Neutrophil (primary cell): ENCODE results near the gene YPEL1.
"Not testable (repeated sequence)": the region's sequence is repeated elsewhere in the genome, so short reads cannot be mapped to it uniquely, and the experiment has no call there.

Experiments
- H3K27ac ChIP-seq: fragments of 200-600 bp; sonication (generic); 2 replicates; pipeline ENCODE4 v1.5.1; 2016; ENCODE audit warnings: mild to moderate bottlenecking, moderate library complexity
- H3K27me3 ChIP-seq: fragments of 200-600 bp; sonication (generic); 2 replicates; pipeline ENCODE4 v1.6.0; 2016; ENCODE audit warnings: mild to moderate bottlenecking
- H3K36me3 ChIP-seq: fragments of 200-600 bp; sonication (generic); 2 replicates; pipeline ENCODE4 v1.5.1; 2017
- H3K4me1 ChIP-seq, 2 experiments: fragments of 200-600 bp in 1 of 2; sonication (generic) in 1 of 2; 1 replicate in 1 of 2; 2 replicates in 1 of 2; pipeline versions ENCODE4 v1.5.1 to v1.6.1; 2013 to 2016; ENCODE audit warnings: low read depth in 1 of 2, low read length in 1 of 2, mild to moderate bottlenecking in 1 of 2, moderate library complexity in 1 of 2; ENCODE audit not compliant: control insufficient read depth in 1 of 2, insufficient read depth in 1 of 2
- H3K4me3 ChIP-seq, 2 experiments: fragments of 200-600 bp in 1 of 2; sonication (generic) in 1 of 2; 1 replicate in 1 of 2; 2 replicates in 1 of 2; pipeline ENCODE4 v1.5.1; 2013 to 2016; ENCODE audit warnings: low read depth in 1 of 2, low read length in 1 of 2, mild to moderate bottlenecking in 1 of 2, moderate library complexity in 1 of 2
- H3K9me3 ChIP-seq: fragments of 200-600 bp; sonication (generic); 2 replicates; pipeline ENCODE4 v1.5.1; 2016
- TF ChIP-seq, protein P1 (sequence below): fragments of 200-600 bp; sonication (generic); IDR thresholded peaks from 2 replicates; pipeline ENCODE4 v1.5.1; 2016; ENCODE audit warnings: antibody characterized with exemption

Gene YPEL1

DNA sequence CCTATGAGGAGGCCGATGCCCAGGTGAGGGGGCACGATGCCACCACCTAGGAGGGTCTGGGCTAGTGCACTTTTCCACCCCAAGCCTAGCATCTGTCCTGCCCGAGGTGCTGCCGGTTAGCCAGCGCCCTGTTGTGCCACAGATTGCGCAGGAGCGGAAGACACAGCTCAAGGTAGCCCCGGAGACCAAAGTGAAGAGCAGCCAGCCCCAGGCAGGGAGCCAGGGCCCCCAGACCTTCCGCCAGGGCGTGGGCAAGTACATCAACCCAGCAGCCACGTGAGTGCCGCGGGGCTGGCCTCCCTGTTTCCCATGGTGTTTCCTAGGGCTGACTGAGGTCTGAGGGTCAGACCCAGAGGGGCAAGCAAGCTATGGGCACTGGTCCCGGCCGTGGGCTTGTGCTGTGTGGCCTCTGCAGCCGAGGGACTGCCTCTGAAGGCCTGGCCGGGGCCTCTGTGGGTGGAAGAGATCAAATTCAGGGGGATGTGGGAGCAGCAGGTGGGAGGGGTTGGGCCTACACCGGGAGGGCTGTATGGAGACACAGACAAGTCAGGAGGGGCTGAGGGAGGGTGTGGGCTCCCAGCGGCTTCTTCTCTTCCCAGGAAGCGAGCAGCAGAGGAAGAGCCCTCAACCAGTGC, 40.7 kb downstream of the YPEL1 start:
- no peak overlapping the region for H3K4me3 ChIP-seq
- TF ChIP-seq, protein P1, sequence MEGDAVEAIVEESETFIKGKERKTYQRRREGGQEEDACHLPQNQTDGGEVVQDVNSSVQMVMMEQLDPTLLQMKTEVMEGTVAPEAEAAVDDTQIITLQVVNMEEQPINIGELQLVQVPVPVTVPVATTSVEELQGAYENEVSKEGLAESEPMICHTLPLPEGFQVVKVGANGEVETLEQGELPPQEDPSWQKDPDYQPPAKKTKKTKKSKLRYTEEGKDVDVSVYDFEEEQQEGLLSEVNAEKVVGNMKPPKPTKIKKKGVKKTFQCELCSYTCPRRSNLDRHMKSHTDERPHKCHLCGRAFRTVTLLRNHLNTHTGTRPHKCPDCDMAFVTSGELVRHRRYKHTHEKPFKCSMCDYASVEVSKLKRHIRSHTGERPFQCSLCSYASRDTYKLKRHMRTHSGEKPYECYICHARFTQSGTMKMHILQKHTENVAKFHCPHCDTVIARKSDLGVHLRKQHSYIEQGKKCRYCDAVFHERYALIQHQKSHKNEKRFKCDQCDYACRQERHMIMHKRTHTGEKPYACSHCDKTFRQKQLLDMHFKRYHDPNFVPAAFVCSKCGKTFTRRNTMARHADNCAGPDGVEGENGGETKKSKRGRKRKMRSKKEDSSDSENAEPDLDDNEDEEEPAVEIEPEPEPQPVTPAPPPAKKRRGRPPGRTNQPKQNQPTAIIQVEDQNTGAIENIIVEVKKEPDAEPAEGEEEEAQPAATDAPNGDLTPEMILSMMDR: no peak
- H3K27me3 ChIP-seq: no peaks in the 10 kb centered on the region
- no peaks in the 10 kb centered on the region for H3K4me1 ChIP-seq
- no peaks in the 10 kb centered on the region for H3K9me3 ChIP-seq
- peaks cover 97% of the 10 kb centered on the region for H3K36me3 ChIP-seq
- H3K27ac ChIP-seq: no peak overlapping the region

DNA sequence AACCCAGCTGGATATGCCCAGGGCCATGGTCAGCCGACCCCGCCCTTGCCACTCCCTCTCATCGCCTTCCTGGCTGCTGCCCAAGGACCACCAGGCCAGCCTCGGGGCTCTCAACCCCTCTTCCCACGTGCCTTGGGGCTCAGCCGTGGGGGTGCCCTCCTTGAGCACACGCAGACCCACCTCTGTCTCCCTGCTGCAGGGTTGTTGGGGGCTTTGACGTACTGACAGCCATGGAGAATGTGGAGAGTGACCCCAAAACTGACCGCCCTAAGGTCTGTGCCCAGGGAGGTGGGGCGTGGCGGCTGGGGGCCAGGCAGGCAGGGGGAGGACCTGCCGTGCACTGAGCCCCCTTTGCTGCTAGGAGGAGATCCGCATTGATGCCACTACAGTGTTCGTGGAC, 41.2 kb downstream of the YPEL1 start:
- H3K27ac ChIP-seq: no peak overlapping the region
- H3K4me3 ChIP-seq: no peak overlapping the region
- TF ChIP-seq, protein P1: no peak
- no peaks in the 10 kb centered on the region for H3K4me1 ChIP-seq
- no peaks in the 10 kb centered on the region for H3K27me3 ChIP-seq
- peaks cover 97% of the 10 kb centered on the region for H3K36me3 ChIP-seq
- no peaks in the 10 kb centered on the region for H3K9me3 ChIP-seq

DNA sequence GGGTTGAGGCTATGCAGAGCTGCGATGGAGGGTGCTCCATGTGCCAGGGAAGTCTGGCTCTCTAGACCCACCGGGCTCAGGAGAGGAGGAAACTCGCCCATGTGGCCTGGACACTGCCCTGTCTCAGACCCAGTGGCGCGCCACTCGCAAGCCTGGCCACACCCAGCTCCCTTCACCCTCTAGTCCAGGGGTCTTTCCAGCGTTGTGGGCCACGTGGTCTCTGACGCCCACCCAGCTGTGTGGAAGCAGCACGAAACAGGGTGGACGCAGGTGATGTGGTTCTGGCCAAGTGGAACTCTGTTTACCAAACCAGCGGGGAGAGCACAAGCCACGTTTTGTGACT, 41.6 kb downstream of the YPEL1 start:
- H3K27me3 ChIP-seq: no peaks in the 10 kb centered on the region
- TF ChIP-seq, protein P1: no peak
- peaks cover 96% of the 10 kb centered on the region for H3K36me3 ChIP-seq

GRCh38 chr22:21693333-21693998, 42.1 kb downstream of the YPEL1 start:
- H3K4me3 ChIP-seq: no peak overlapping the region
- H3K27ac ChIP-seq: no peak overlapping the region
- no peaks in the 10 kb centered on the region for H3K9me3 ChIP-seq
- TF ChIP-seq, protein P1: no peak
- no peaks in the 10 kb centered on the region for H3K27me3 ChIP-seq
- H3K4me1 ChIP-seq: no peaks in the 10 kb centered on the region
- peaks cover 96% of the 10 kb centered on the region for H3K36me3 ChIP-seq

More for the DNA sequence above, 41.6 kb downstream of the YPEL1 start:
- H3K4me1 ChIP-seq: no peaks in the 10 kb centered on the region
- H3K9me3 ChIP-seq: no peaks in the 10 kb centered on the region
- H3K4me3 ChIP-seq: no peak overlapping the region
- no peak overlapping the region for H3K27ac ChIP-seq

DNA sequence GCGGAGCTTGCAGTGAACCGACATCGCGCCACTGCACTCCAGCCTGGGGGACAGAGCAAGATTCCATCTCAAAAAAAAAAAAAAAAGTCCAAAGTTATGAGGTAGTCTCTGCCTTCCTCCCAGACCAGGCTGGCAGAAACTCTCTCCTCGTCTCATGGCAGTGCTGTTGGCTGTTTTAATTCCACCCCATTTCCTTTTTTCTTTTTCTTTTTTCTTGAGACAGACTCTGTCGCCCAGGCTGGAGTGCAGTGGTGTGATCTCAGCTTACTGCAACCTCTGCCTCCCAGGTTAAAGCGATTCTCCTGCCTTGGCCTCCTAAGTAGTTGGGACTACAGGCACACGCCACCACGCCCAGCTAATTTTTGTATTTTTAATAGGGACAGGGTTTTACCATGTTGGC, 42.7 kb downstream of the YPEL1 start:
- H3K9me3 ChIP-seq, H3K27me3 ChIP-seq, H3K4me1 ChIP-seq, H3K27ac ChIP-seq, H3K4me3 ChIP-seq: not testable (repeated sequence)
- H3K36me3 ChIP-seq: peaks cover 97% of the 10 kb centered on the region

- Histone ChIP-seq H3K9me3 (no peaks in the 10 kb centered on the region), H3K4me1 (no peaks in the 10 kb centered on the region), H3K4me3 (no peak overlapping the region), H3K27ac (no peak overlapping the region), H3K36me3 (peaks cover 97% of the 10 kb centered on the region), H3K27me3 (no peaks in the 10 kb centered on the region)
- TF ChIP-seq, protein P1: no peak
These were observed 43.8 kb downstream of the YPEL1 start for GRCh38 chr22:21691816-21692215.
